GM21737 (cell line): ENCODE data around the gene GPN1.
"Not testable (repeated sequence)": the region's sequence is repeated elsewhere in the genome, so short reads cannot be mapped to it uniquely, and the experiment has no call there.

Experiments
- ATAC-seq: cut with Tn5 transposase; IDR thresholded peaks from one replicate; pipeline ENCODE4 v1.9.1; 2021; ENCODE audit warnings: mild to moderate bottlenecking, moderate library complexity; ENCODE audit not compliant: unreplicated experiment

Gene GPN1

GRCh38 chr2:27628767-27629709 is at the start of gene GPN1, which contains the start of gene CCDC121:
Gene GPN1 (plus strand): TSS chr2:27629050. CDS start chr2:27629059, 9 bp downstream.
Gene CCDC121 (minus strand): TSS chr2:27629012. CDS start chr2:27627799, 1,213 bp downstream.
- peak; percentile 96 for ATAC-seq

DNA sequence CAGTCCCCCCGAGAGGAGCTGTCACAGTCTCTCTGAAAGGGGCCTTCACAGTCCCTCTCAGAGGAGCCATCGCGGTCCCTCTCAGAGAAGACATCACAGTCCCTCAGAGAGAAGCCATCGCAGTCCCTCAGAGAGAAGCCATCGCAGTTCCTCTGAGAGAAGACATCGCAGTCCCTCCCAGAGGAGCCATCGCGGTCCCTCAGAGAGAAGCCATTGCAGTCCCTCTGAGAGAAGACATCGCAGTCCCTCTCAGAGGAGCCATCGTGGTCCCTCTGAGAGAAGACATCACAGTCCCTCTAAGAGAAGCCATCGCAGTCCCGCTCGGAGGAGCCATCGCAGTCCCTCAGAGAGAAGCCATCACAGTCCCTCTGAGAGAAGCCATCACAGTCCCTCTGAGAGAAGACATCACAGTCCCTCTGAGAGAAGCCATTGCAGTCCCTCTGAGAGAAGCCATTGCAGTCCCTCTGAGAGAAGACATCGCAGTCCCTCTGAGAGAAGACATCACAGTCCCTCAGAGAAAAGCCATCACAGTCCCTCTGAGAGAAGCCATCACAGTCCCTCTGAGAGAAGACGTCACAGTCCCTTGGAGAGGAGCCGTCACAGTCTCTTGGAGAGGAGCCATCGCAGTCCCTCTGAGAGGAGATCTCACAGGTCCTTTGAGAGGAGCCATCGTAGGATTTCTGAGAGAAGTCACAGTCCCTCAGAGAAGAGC is 47.3 kb upstream of the GPN1 start:
- ATAC-seq, result no peak

- peak; percentile 5 for ATAC-seq
Measured at GRCh38 chr2:27582129-27582694, 46.6 kb upstream of the GPN1 start.

DNA sequence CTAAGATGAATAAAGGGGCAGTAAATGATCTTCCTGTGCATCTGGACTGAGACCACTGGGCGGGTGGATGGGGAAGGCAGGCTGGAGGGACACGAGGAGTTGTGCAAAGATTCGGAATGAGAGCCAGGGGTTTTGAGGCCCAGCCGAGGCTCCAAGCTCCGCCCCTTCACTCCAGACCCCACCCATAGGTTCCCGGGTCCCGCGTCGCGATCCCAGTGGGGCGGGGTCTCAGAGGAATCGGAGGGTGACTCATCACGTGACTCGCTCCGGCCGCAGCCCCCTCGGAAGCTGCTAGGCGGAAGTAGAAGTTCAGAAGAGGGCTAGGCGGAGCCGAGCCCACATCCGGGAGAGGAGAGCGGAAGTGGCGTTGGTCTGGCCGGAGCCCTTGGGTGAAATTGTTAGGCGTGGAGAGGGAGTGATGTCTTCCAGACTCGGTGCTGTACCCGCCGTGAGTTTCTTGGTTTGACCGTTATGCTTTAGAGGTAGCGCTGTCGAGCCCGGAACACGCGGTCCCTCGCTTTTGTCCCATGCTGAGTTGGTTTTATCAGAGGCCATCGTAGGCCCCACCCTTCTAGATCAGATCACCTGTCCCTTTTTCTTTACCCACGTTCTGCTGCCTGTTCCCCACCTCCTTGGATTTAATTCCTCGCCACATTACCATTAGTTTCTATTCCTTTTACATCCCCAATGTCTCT is 46.0 kb upstream of the GPN1 start, which contains the start of gene ZNF512:
TSS of gene ZNF512 (plus strand) at position 348 of the 695 bp plus-strand sequence. CDS start at position 419, 71 bp downstream.
- peak; percentile 94 for ATAC-seq

- no peak for ATAC-seq
Measured at GRCh38 chr2:27583390-27583915, 45.4 kb upstream of the GPN1 start.

GRCh38 chr2:27584597-27584996 is 44.3 kb upstream of the GPN1 start:
- no peak for ATAC-seq

- no peak for ATAC-seq
Measured at GRCh38 chr2:27587025-27587424, 41.8 kb upstream of the GPN1 start.

GRCh38 chr2:27588308-27588707 is 40.5 kb upstream of the GPN1 start:
- ATAC-seq, result no peak

- no peak for ATAC-seq
Measured at GRCh38 chr2:27591745-27592144, 37.1 kb upstream of the GPN1 start.

DNA sequence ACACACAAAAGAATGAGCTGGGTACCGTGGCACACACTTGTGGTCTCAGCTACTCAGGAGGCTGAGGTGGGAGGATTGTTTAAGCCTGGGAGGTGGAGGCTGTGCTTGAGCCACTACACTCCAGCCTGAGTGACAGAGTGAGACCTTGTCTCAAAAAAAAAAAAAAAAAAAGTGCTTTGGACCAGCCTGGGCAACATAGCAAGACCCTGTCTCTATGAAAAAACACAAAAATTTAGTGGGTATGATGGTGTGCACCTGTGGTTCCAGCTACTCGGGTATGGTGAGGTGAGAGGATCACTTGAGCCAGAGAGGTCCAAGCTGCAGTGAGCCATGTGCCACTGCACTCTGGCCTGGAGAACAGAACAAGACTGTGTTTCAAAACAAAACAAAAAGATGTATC is 35.6 kb upstream of the GPN1 start:
- ATAC-seq, result no peak

DNA sequence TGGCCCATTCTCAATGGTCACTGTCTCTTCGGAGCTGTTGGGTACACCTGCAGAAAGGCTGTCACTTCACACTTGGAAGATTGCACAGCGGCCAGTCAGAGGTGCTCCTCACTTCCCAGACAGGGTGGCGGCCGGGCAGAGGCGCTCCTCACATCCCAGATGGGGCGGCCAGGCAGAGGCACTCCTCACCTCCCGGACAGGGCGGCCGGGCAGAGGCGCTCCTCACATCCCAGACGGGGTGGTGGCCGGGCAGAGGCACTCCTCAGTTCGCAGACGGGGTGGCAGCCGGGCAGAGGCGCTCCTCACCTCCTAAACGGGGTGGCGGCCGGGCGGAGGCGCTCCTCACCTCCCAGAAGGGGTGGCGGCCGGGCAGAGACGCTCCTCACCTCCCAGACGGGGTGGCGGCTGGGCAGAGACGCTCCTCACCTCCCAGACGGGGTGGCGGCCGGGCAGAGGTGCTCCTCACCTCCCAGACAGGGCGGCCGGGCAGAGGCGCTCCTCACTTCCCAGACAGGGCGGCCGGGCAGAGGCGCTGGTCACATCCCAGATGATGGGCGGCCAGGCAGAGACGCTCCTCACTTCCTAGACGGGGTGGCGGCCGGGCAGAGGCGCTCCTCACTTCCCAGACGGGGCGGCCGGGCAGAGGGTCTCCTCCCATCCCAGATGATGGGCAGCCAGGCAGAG is 34.7 kb upstream of the GPN1 start:
- ATAC-seq, result not testable (repeated sequence)

- ATAC-seq, result not testable (repeated sequence)
Measured at GRCh38 chr2:27595412-27595811, 33.4 kb upstream of the GPN1 start.

DNA sequence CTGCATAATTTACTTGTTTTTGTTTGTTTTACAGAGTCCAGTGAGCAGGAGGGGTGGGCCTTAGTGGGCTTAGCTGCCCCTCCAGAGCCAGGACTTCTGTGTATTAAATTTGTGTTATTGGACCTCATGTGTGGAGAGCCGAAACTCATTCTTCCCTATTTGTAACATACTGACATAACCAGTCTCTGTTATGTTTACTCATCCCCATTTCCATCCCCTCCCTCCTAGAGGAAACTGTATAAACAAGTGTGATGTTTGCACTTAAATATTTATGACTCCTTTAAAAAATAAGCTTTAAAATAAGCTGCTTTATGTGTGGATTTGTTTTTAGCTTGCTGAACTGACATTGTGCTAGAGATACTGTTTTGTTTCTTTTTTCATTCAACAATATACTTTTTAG is 32.2 kb upstream of the GPN1 start:
- no peak for ATAC-seq

DNA sequence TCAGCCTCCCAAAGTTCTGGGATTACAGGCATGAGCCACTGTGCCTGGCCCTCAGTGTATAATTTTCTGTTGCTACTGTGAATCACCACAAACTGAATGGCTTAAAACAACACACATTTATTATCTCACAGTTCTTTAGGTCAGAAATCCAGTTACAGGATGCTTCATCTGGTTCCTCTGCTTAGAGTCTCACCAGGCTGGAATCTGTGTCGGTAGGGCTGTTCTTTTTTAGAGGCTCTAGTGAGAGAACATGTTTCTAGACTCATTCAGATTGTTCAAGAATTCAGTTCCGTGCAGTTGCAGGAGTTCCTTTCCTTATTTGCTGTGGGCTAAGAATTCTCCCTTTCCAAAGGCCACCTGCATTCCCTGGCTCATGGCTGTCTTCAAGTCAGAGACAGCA is 22.2 kb upstream of the GPN1 start:
- no peak for ATAC-seq

GRCh38 chr2:27613985-27614384 is 14.9 kb upstream of the GPN1 start:
- no peak for ATAC-seq

- no peak for ATAC-seq
Measured at GRCh38 chr2:27615316-27615715, 13.5 kb upstream of the GPN1 start.

GRCh38 chr2:27621524-27621923 is 7.3 kb upstream of the GPN1 start:
- ATAC-seq, result no peak

- no peak for ATAC-seq
Measured at GRCh38 chr2:27622921-27623384, 5.9 kb upstream of the GPN1 start.

GRCh38 chr2:27624943-27625342 is 3.9 kb upstream of the GPN1 start:
- no peak for ATAC-seq

DNA sequence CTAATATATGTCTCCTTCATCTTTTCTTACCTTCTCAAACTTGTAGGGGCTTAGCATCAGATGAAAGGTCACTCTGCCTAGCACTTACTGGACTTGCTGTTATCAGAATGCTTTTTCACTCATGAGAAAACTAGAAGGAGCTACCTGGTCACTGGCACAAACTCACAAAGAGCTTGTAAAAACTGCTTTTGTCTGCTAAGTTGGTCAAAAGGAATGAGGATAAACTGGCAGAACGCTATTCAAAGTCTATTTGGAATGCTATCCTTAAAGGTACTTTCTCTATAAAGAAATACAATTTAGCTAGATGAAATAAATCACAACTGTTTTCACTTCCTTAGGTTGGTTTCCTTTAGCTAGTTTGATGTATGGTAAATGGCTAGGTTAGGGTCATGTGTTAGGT is 2.5 kb upstream of the GPN1 start:
- ATAC-seq, result not testable (repeated sequence)
